Mesendoderm (in vitro differentiated cells): ENCODE measurements around the gene LEKR1.
"Not testable (repeated sequence)": the region's sequence is repeated elsewhere in the genome, so short reads cannot be mapped to it uniquely, and the experiment has no call there.

Source experiments
- DNase-seq: peaks from one replicate; pipeline ENCODE4 v3.0.0; 2013
- H2AK5ac ChIP-seq: 2 replicates; pipeline ENCODE4 v1.6.1; 2013; ENCODE audit warnings: low read length, inconsistent platforms
- H2BK120ac ChIP-seq: 2 replicates; pipeline ENCODE4 v1.6.1; 2013; ENCODE audit warnings: low read depth, mild to moderate bottlenecking, low read length, moderate library complexity, mixed read lengths
- H2BK15ac ChIP-seq: replicated peaks from 2 replicates; pipeline ENCODE4 v1.6.1; 2013; ENCODE audit warnings: low read depth, mild to moderate bottlenecking, moderate library complexity
- H2BK5ac ChIP-seq: 2 replicates; pipeline ENCODE4 v1.6.1; 2013; ENCODE audit warnings: low read length, inconsistent platforms
- H3K18ac ChIP-seq: 2 replicates; pipeline ENCODE4 v1.6.1; 2013; ENCODE audit warnings: mild to moderate bottlenecking, low read length, mixed read lengths
- H3K23ac ChIP-seq: one replicate; pipeline ENCODE4 v1.6.1; 2013; ENCODE audit warnings: low read length
- H3K27ac ChIP-seq: 2 replicates; pipeline ENCODE4 v1.5.1; 2013; ENCODE audit warnings: low read depth, mild to moderate bottlenecking, inconsistent platforms, low read length, moderate library complexity
- H3K27me3 ChIP-seq: 2 replicates; pipeline ENCODE4 v1.6.1; 2013; ENCODE audit warnings: low read length, control low read depth, mild to moderate bottlenecking, inconsistent platforms; ENCODE audit not compliant: insufficient read depth, poor library complexity
- H3K36me3 ChIP-seq: 2 replicates; pipeline ENCODE4 v1.6.1; 2013; ENCODE audit warnings: low read length, inconsistent platforms; ENCODE audit not compliant: control insufficient read depth, insufficient read depth
- H3K4ac ChIP-seq: one replicate; pipeline ENCODE4 v1.6.1; 2013; ENCODE audit warnings: low read depth, mild to moderate bottlenecking, low read length, moderate library complexity
- H3K4me1 ChIP-seq: 2 replicates; pipeline ENCODE4 v1.6.1; 2013; ENCODE audit warnings: low read depth, low read length, inconsistent platforms; ENCODE audit not compliant: control insufficient read depth
- H3K4me2 ChIP-seq: 2 replicates; pipeline ENCODE4 v1.6.1; 2013; ENCODE audit warnings: low read length
- H3K4me3 ChIP-seq: 2 replicates; pipeline ENCODE4 v1.5.1; 2013; ENCODE audit warnings: mild to moderate bottlenecking, low read length
- H3K56ac ChIP-seq: one replicate; pipeline ENCODE4 v1.6.1; 2013; ENCODE audit warnings: low read length
- H3K79me1 ChIP-seq: 2 replicates; pipeline ENCODE4 v1.6.1; 2013; ENCODE audit warnings: low read length, inconsistent platforms
- H3K79me2 ChIP-seq: 2 replicates; pipeline ENCODE4 v1.6.1; 2013; ENCODE audit warnings: mild to moderate bottlenecking, low read length; ENCODE audit not compliant: control insufficient read depth, insufficient read depth
- H3K9ac ChIP-seq: 2 replicates; pipeline ENCODE4 v1.6.1; 2013; ENCODE audit warnings: low read length, inconsistent platforms
- H4K5ac ChIP-seq: one replicate; pipeline ENCODE4 v1.6.1; 2013; ENCODE audit warnings: low read length
- H4K8ac ChIP-seq: one replicate; pipeline ENCODE4 v1.6.1; 2013; ENCODE audit warnings: low read depth, mild to moderate bottlenecking, control low read depth, low read length, moderate library complexity
- WGBS: extraction: QIAGEN DNeasy Blood & Tissue Kit; methylation state at CpG from one replicate; pipeline ENCODE4 v1.1.7; 2013; ENCODE audit warnings: low lambda C conversion rate, missing lambda C conversion rate; ENCODE audit not compliant: insufficient coverage; ENCODE audit errors: extremely low coverage; 5-methylcytosine and 5-hydroxymethylcytosine counted together

Gene LEKR1

DNA sequence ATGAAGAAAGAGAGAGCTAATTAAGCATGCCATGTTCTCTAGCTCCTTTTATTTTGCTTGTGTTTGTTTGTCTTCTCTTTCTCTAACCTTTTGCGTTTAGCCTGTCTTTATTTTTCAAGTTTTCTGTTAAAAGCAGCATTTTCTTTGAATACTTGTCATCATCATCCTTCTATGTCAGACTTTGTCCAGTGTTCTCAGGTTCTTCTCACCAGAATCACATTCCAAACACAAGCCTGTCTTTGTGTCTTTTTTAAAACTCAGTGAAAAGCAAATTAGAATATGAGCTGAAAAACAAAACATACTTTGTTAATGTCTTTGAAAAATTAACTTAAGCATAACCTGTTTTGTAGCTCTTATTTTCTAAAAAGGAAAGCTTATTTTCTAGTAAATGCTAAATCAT is 62.4 kb downstream of the LEKR1 start:
- Histone ChIP-seq H3K79me1 (no peaks in the 10 kb centered on the region), H3K4me2 (no peak overlapping the region)
- no CpG with 5 or more reads among the region's 1 CpG for WGBS

DNA sequence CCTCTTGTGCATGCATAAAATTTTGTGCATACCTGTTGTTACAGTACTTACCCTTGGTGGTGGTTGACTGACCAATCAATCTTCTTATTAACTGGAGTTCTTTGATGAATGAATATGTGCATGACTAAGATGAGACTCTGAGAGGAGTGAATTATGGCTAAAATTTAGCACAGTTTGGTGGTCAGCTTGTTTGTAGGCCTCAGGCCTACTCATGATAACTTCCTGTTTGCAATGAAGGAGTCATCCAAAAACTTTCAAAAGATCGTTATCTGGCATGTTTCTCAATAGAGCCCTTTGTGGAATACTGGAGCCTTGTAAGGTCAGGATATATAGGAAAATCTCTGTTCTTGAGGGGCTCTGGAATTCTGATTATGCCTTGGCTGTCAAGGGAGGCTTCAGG is 66.5 kb downstream of the LEKR1 start:
- Histone ChIP-seq H2BK120ac (no peak overlapping the region), H3K79me1 (no peaks in the 10 kb centered on the region), H3K4me1 (no peaks in the 10 kb centered on the region), H3K36me3 (no peaks in the 10 kb centered on the region), H4K8ac (no peak overlapping the region), H3K27me3 (no peaks in the 10 kb centered on the region), H3K9ac (no peak overlapping the region), H3K4me2 (no peak overlapping the region), H4K5ac (no peak overlapping the region), H3K4me3 (no peak overlapping the region), H2AK5ac (no peak overlapping the region), H3K18ac (no peak overlapping the region), H3K23ac (no peak overlapping the region), H2BK5ac (no peak overlapping the region), H3K56ac (no peak overlapping the region), H3K4ac (no peak overlapping the region), H3K79me2 (no peaks in the 10 kb centered on the region), H2BK15ac (no peak overlapping the region), H3K27ac (no peak overlapping the region)
- WGBS: no CpG with 5 or more reads among the region's 1 CpG
- DNase-seq: peak; percentile 11

More for the DNA sequence above, 62.4 kb downstream of the LEKR1 start:
- H2BK5ac ChIP-seq: no peak overlapping the region
- no peak overlapping the region for H3K23ac ChIP-seq
- H3K18ac ChIP-seq: no peak overlapping the region
- no peak overlapping the region for H4K8ac ChIP-seq
- H3K56ac ChIP-seq: no peak overlapping the region
- no peak overlapping the region for H2BK15ac ChIP-seq
- no peak overlapping the region for H3K4me3 ChIP-seq
- no peak for DNase-seq
- H3K79me2 ChIP-seq: no peaks in the 10 kb centered on the region
- no peaks in the 10 kb centered on the region for H3K27me3 ChIP-seq
- no peak overlapping the region for H3K4ac ChIP-seq
- H3K36me3 ChIP-seq: no peaks in the 10 kb centered on the region
- no peak overlapping the region for H2AK5ac ChIP-seq
- H4K5ac ChIP-seq: no peak overlapping the region
- H3K9ac ChIP-seq: no peak overlapping the region
- no peaks in the 10 kb centered on the region for H3K4me1 ChIP-seq
- H2BK120ac ChIP-seq: no peak overlapping the region
- H3K27ac ChIP-seq: no peak overlapping the region

GRCh38 chr3:156895374-156895773 is 69.2 kb downstream of the LEKR1 start:
- not testable (repeated sequence) for H3K56ac ChIP-seq, H3K79me1 ChIP-seq, H2BK5ac ChIP-seq, H4K5ac ChIP-seq, H3K36me3 ChIP-seq, H3K27me3 ChIP-seq, H3K4me2 ChIP-seq, H3K4me1 ChIP-seq, H3K23ac ChIP-seq, DNase-seq, H3K27ac ChIP-seq, H4K8ac ChIP-seq, H3K4ac ChIP-seq, H3K79me2 ChIP-seq, H2BK15ac ChIP-seq, H3K4me3 ChIP-seq, H3K18ac ChIP-seq, H3K9ac ChIP-seq, H2BK120ac ChIP-seq, H2AK5ac ChIP-seq
- WGBS: no CpG with 5 or more reads among the region's 1 CpG

GRCh38 chr3:156897851-156898250 is 71.7 kb downstream of the LEKR1 start:
- H3K56ac ChIP-seq: not testable (repeated sequence)
- no CpG with 5 or more reads among the region's 1 CpG for WGBS

GRCh38 chr3:156898296-156898880 is 72.2 kb downstream of the LEKR1 start:
- H3K4ac ChIP-seq: peak overlapping the region; percentile 91
- H3K27ac ChIP-seq: peak overlapping the region; percentile 90
- H3K36me3 ChIP-seq: no peaks in the 10 kb centered on the region
- H2AK5ac ChIP-seq: no peak overlapping the region
- peak overlapping the region; percentile 87 for H3K18ac ChIP-seq
- H2BK120ac ChIP-seq: peak overlapping the region; percentile 99
- peak overlapping the region; percentile 46 for H3K56ac ChIP-seq
- no peaks in the 10 kb centered on the region for H3K27me3 ChIP-seq
- no peak overlapping the region for H3K23ac ChIP-seq
- WGBS: no CpG with 5 or more reads among the region's 5 CpGs
- no peak overlapping the region for H3K9ac ChIP-seq
- no peak overlapping the region for H4K5ac ChIP-seq
- no peaks in the 10 kb centered on the region for H3K79me2 ChIP-seq
- H2BK15ac ChIP-seq: no peak overlapping the region
- no peaks in the 10 kb centered on the region for H3K4me1 ChIP-seq
- peak; percentile 28 for DNase-seq
- no peaks in the 10 kb centered on the region for H3K79me1 ChIP-seq
- peak overlapping the region; percentile 93 for H2BK5ac ChIP-seq
- no peak overlapping the region for H3K4me2 ChIP-seq
- peak overlapping the region; percentile 65 for H4K8ac ChIP-seq
- H3K4me3 ChIP-seq: no peak overlapping the region

More at GRCh38 chr3:156897851-156898250, 71.7 kb downstream of the LEKR1 start:
- not testable (repeated sequence) for H3K27me3 ChIP-seq, H3K4me1 ChIP-seq, H3K9ac ChIP-seq, H3K23ac ChIP-seq, H3K4me2 ChIP-seq, H3K18ac ChIP-seq, H3K36me3 ChIP-seq, H3K4ac ChIP-seq, H4K5ac ChIP-seq, H4K8ac ChIP-seq, H3K79me1 ChIP-seq, H2BK15ac ChIP-seq, H3K4me3 ChIP-seq, H3K79me2 ChIP-seq, H2AK5ac ChIP-seq, H2BK5ac ChIP-seq
- H2BK120ac ChIP-seq: peak overlapping the region; percentile 96
- peak; percentile 86 for DNase-seq
- H3K27ac ChIP-seq: peak overlapping the region; percentile 90

- H4K8ac ChIP-seq: no peak overlapping the region
- H3K23ac ChIP-seq: no peak overlapping the region
- peak; percentile 44 for DNase-seq
- no peak overlapping the region for H2BK15ac ChIP-seq
- no peak overlapping the region for H3K56ac ChIP-seq
- no peak overlapping the region for H2BK5ac ChIP-seq
- no peak overlapping the region for H3K4me2 ChIP-seq
- no peak overlapping the region for H2BK120ac ChIP-seq
- H3K79me2 ChIP-seq: no peaks in the 10 kb centered on the region
- H3K4ac ChIP-seq: no peak overlapping the region
- H3K4me3 ChIP-seq: no peak overlapping the region
- WGBS: no CpG with 5 or more reads among the region's 1 CpG
- no peak overlapping the region for H3K18ac ChIP-seq
- H4K5ac ChIP-seq: no peak overlapping the region
- H3K36me3 ChIP-seq: no peaks in the 10 kb centered on the region
- H3K4me1 ChIP-seq: no peaks in the 10 kb centered on the region
- H3K27ac ChIP-seq: no peak overlapping the region
- no peaks in the 10 kb centered on the region for H3K27me3 ChIP-seq
- no peak overlapping the region for H3K9ac ChIP-seq
- H2AK5ac ChIP-seq: no peak overlapping the region
- H3K79me1 ChIP-seq: no peaks in the 10 kb centered on the region
Measured at GRCh38 chr3:156899951-156900350, 73.8 kb downstream of the LEKR1 start.
